Neuron (in vitro differentiated cells): ENCODE data around the gene CSRNP3.

Experiments used
- H2AFZ ChIP-seq: one replicate; pipeline ENCODE4 v1.6.1; 2013; ENCODE audit warnings: low read depth, mild to moderate bottlenecking, inconsistent platforms, low read length, moderate library complexity
- H3K27me3 ChIP-seq: one replicate; pipeline ENCODE4 v1.6.1; 2013; ENCODE audit warnings: low read length; ENCODE audit not compliant: insufficient read depth
- H3K36me3 ChIP-seq: one replicate; pipeline ENCODE4 v1.6.1; 2013; ENCODE audit warnings: low read length; ENCODE audit not compliant: insufficient read depth
- H3K4me1 ChIP-seq: one replicate; pipeline ENCODE4 v1.6.1; 2013; ENCODE audit warnings: low read length; ENCODE audit not compliant: insufficient read depth
- H3K4me3 ChIP-seq: 2 replicates; pipeline ENCODE4 v1.5.1; 2013; ENCODE audit warnings: mild to moderate bottlenecking, low read length, moderate library complexity
- H3K9me3 ChIP-seq: one replicate; pipeline ENCODE4 v1.6.1; 2013; ENCODE audit warnings: low read length

CSRNP3 gene

GRCh38 chr2:165618806-165619205, 149.3 kb downstream of the CSRNP3 start:
- peaks cover 6% of the 10 kb centered on the region for H3K36me3 ChIP-seq
- H3K27me3 ChIP-seq, result no peaks in the 10 kb centered on the region
- no peak overlapping the region for H2AFZ ChIP-seq
- peaks cover 4% of the 10 kb centered on the region for H3K9me3 ChIP-seq
- H3K4me3 ChIP-seq, result no peak overlapping the region
- H3K4me1 ChIP-seq, result peaks cover 13% of the 10 kb centered on the region

- Histone ChIP-seq H3K4me3 (no peak overlapping the region), H3K27me3 (no peaks in the 10 kb centered on the region), H2AFZ (no peak overlapping the region), H3K9me3 (peaks cover 4% of the 10 kb centered on the region), H3K36me3 (peaks cover 6% of the 10 kb centered on the region), H3K4me1 (peaks cover 23% of the 10 kb centered on the region)
These were observed 151.6 kb downstream of the CSRNP3 start for GRCh38 chr2:165621086-165621560.

- Histone ChIP-seq H3K9me3 (no peaks in the 10 kb centered on the region), H3K27me3 (no peaks in the 10 kb centered on the region), H3K36me3 (peaks cover 3% of the 10 kb centered on the region), H3K4me1 (peaks cover 21% of the 10 kb centered on the region), H2AFZ (no peak overlapping the region), H3K4me3 (no peak overlapping the region)
These were observed 153.7 kb downstream of the CSRNP3 start for GRCh38 chr2:165623161-165623560.

GRCh38 chr2:165623783-165624469, 154.4 kb downstream of the CSRNP3 start:
- Histone ChIP-seq H3K27me3 (no peaks in the 10 kb centered on the region), H3K4me3 (no peak overlapping the region), H3K4me1 (peaks cover 21% of the 10 kb centered on the region), H3K9me3 (no peaks in the 10 kb centered on the region), H3K36me3 (peaks cover 4% of the 10 kb centered on the region), H2AFZ (no peak overlapping the region)

- H3K4me3 ChIP-seq, result no peak overlapping the region
- no peaks in the 10 kb centered on the region for H3K27me3 ChIP-seq
- H3K4me1 ChIP-seq, result peaks cover 21% of the 10 kb centered on the region
These were observed 154.9 kb downstream of the CSRNP3 start for GRCh38 chr2:165624470-165624800.

GRCh38 chr2:165627470-165627869, 158.0 kb downstream of the CSRNP3 start:
- peaks cover 9% of the 10 kb centered on the region for H3K36me3 ChIP-seq
- no peak overlapping the region for H3K4me3 ChIP-seq
- no peaks in the 10 kb centered on the region for H3K27me3 ChIP-seq
- no peak overlapping the region for H2AFZ ChIP-seq
- no peaks in the 10 kb centered on the region for H3K9me3 ChIP-seq
- peaks cover 14% of the 10 kb centered on the region for H3K4me1 ChIP-seq

More at GRCh38 chr2:165624470-165624800, 154.9 kb downstream of the CSRNP3 start:
- Histone ChIP-seq H2AFZ (no peak overlapping the region), H3K9me3 (no peaks in the 10 kb centered on the region), H3K36me3 (peaks cover 9% of the 10 kb centered on the region)

GRCh38 chr2:165629776-165630175, 160.3 kb downstream of the CSRNP3 start:
- H3K27me3 ChIP-seq, result no peaks in the 10 kb centered on the region
- peaks cover 9% of the 10 kb centered on the region for H3K36me3 ChIP-seq
- no peak overlapping the region for H2AFZ ChIP-seq
- no peak overlapping the region for H3K4me3 ChIP-seq
- no peaks in the 10 kb centered on the region for H3K9me3 ChIP-seq
- H3K4me1 ChIP-seq, result peaks cover 16% of the 10 kb centered on the region

GRCh38 chr2:165630236-165630635, 160.7 kb downstream of the CSRNP3 start:
- Histone ChIP-seq H3K36me3 (peaks cover 9% of the 10 kb centered on the region), H3K27me3 (no peaks in the 10 kb centered on the region), H3K9me3 (no peaks in the 10 kb centered on the region), H3K4me3 (no peak overlapping the region), H3K4me1 (peaks cover 19% of the 10 kb centered on the region), H2AFZ (no peak overlapping the region)

- H3K4me1 ChIP-seq, result peaks cover 22% of the 10 kb centered on the region
- no peak overlapping the region for H3K4me3 ChIP-seq
- no peaks in the 10 kb centered on the region for H3K9me3 ChIP-seq
- H2AFZ ChIP-seq, result no peak overlapping the region
- H3K36me3 ChIP-seq, result peaks cover 9% of the 10 kb centered on the region
- H3K27me3 ChIP-seq, result no peaks in the 10 kb centered on the region
These were observed 161.6 kb downstream of the CSRNP3 start for GRCh38 chr2:165631089-165631488.

- no peak overlapping the region for H3K4me3 ChIP-seq
- no peaks in the 10 kb centered on the region for H3K27me3 ChIP-seq
- no peaks in the 10 kb centered on the region for H3K9me3 ChIP-seq
- no peak overlapping the region for H2AFZ ChIP-seq
- peaks cover 22% of the 10 kb centered on the region for H3K4me1 ChIP-seq
- H3K36me3 ChIP-seq, result peaks cover 8% of the 10 kb centered on the region
These were observed 163.1 kb downstream of the CSRNP3 start for GRCh38 chr2:165632594-165632993.

GRCh38 chr2:165633431-165633830, 163.9 kb downstream of the CSRNP3 start:
- no peak overlapping the region for H3K4me3 ChIP-seq
- H3K9me3 ChIP-seq, result no peaks in the 10 kb centered on the region
- no peaks in the 10 kb centered on the region for H3K27me3 ChIP-seq
- peaks cover 8% of the 10 kb centered on the region for H3K36me3 ChIP-seq
- H3K4me1 ChIP-seq, result peaks cover 22% of the 10 kb centered on the region
- H2AFZ ChIP-seq, result no peak overlapping the region

GRCh38 chr2:165634282-165634681, 164.8 kb downstream of the CSRNP3 start:
- no peak overlapping the region for H3K4me3 ChIP-seq
- peaks cover 22% of the 10 kb centered on the region for H3K4me1 ChIP-seq
- peaks cover 4% of the 10 kb centered on the region for H3K36me3 ChIP-seq
- no peaks in the 10 kb centered on the region for H3K27me3 ChIP-seq
- H3K9me3 ChIP-seq, result no peaks in the 10 kb centered on the region
- no peak overlapping the region for H2AFZ ChIP-seq

GRCh38 chr2:165634855-165635254, 165.4 kb downstream of the CSRNP3 start:
- no peaks in the 10 kb centered on the region for H3K9me3 ChIP-seq
- H3K27me3 ChIP-seq, result no peaks in the 10 kb centered on the region
- no peak overlapping the region for H3K4me3 ChIP-seq
- H2AFZ ChIP-seq, result no peak overlapping the region
- peaks cover 3% of the 10 kb centered on the region for H3K36me3 ChIP-seq
- H3K4me1 ChIP-seq, result peaks cover 22% of the 10 kb centered on the region

- Histone ChIP-seq H3K4me1 (peaks cover 22% of the 10 kb centered on the region), H2AFZ (no peak overlapping the region), H3K27me3 (no peaks in the 10 kb centered on the region), H3K4me3 (no peak overlapping the region), H3K36me3 (peaks cover 3% of the 10 kb centered on the region), H3K9me3 (no peaks in the 10 kb centered on the region)
These were observed 166.0 kb downstream of the CSRNP3 start for GRCh38 chr2:165635532-165635931.
